Keratinocyte (primary cell): ENCODE results near the gene VRK3. TPM values are rescaled to one million over a fixed set of nuclear protein-coding genes. Genes with fewer than 3 reads are reported as not detected.

Experiments used
- DNase-seq: peaks from one replicate; pipeline ENCODE4 v3.0.0-alpha.2; 2011; ENCODE audit warnings: low read depth, missing footprints, low spot score
- FAIRE-seq: peaks from 2 replicates; lab custom pipeline; 2011; peaks lifted over from hg19 to GRCh38; lab: Jason Lieb, UNC
- H2AFZ ChIP-seq: 2 replicates; pipeline ENCODE4 v1.6.0; 2012; ENCODE audit warnings: low read length, control low read depth, inconsistent platforms; ENCODE audit not compliant: control insufficient read depth
- H3K27ac ChIP-seq: 2 replicates; pipeline ENCODE4 v1.5.1; 2011; ENCODE audit warnings: low read length; ENCODE audit not compliant: control insufficient read depth, insufficient read depth
- H3K27me3 ChIP-seq: 3 replicates; pipeline ENCODE4 v1.6.0; 2011; ENCODE audit warnings: low read length; ENCODE audit not compliant: control insufficient read depth, insufficient read depth; ENCODE audit errors: extremely low read depth
- H3K36me3 ChIP-seq, 2 experiments: 2 replicates in 1 of 2; 3 replicates in 1 of 2; pipeline ENCODE4 v1.5.1; 2011; ENCODE audit warnings: low read length in 2 of 2, mild to moderate bottlenecking in 1 of 2; ENCODE audit not compliant: control insufficient read depth in 2 of 2, insufficient read depth in 2 of 2; ENCODE audit errors: extremely low read depth in 1 of 2
- H3K4me1 ChIP-seq: 3 replicates; pipeline ENCODE4 v1.5.1; 2011; ENCODE audit warnings: low read length; ENCODE audit not compliant: control insufficient read depth, insufficient read depth; ENCODE audit errors: extremely low read depth
- H3K4me2 ChIP-seq: 3 replicates; pipeline ENCODE4 v1.6.0; 2011; ENCODE audit warnings: low read depth, low read length; ENCODE audit not compliant: control insufficient read depth, insufficient read depth; ENCODE audit errors: extremely low read depth
- H3K4me3 ChIP-seq, 3 experiments: fragments of 200-600 bp in 1 of 3; sonication (generic) in 1 of 3; 2 replicates in 2 of 3; 3 replicates in 1 of 3; pipeline ENCODE4 v1.5.1; 2011 to 2016; ENCODE audit warnings: low read length in 3 of 3, mild to moderate bottlenecking in 3 of 3, control low read depth in 2 of 3, inconsistent platforms in 1 of 3, low read depth in 1 of 3, mixed read lengths in 1 of 3, mixed run types in 1 of 3, moderate library complexity in 1 of 3; ENCODE audit not compliant: control insufficient read depth in 2 of 3, insufficient read depth in 2 of 3; ENCODE audit errors: extremely low read depth in 1 of 3
- H3K79me2 ChIP-seq: 2 replicates; pipeline ENCODE4 v1.6.0; 2012; ENCODE audit warnings: low read length; ENCODE audit not compliant: control insufficient read depth, insufficient read depth
- H3K9ac ChIP-seq: 3 replicates; pipeline ENCODE4 v1.6.0; 2011; ENCODE audit warnings: low read length; ENCODE audit not compliant: control insufficient read depth, insufficient read depth; ENCODE audit errors: extremely low read depth
- H3K9me1 ChIP-seq: 3 replicates; pipeline ENCODE4 v1.6.0; 2011; ENCODE audit warnings: low read length; ENCODE audit not compliant: control insufficient read depth, insufficient read depth; ENCODE audit errors: extremely low read depth
- H3K9me3 ChIP-seq: 2 replicates; pipeline ENCODE4 v1.5.1; 2012; ENCODE audit warnings: low read depth, low read length; ENCODE audit not compliant: control insufficient read depth
- H4K20me1 ChIP-seq: 3 replicates; pipeline ENCODE4 v1.6.0; 2011; ENCODE audit warnings: low read length; ENCODE audit not compliant: control insufficient read depth, insufficient read depth; ENCODE audit errors: extremely low read depth
- CTCF ChIP-seq, 3 experiments: IDR thresholded peaks in 1 of 3; conservative IDR thresholded peaks in 1 of 3; optimal IDR thresholded peaks in 1 of 3; 2 replicates in 2 of 3; 3 replicates in 1 of 3; pipeline versions ENCODE3 to v1.5.1; 2011; ENCODE audit warnings: low read length in 3 of 3, mild to moderate bottlenecking in 3 of 3, moderate library complexity in 2 of 3, control low read depth in 1 of 3, inconsistent platforms in 1 of 3; ENCODE audit not compliant: insufficient read depth in 2 of 3; ENCODE audit errors: extremely low read depth in 1 of 3
- EZH2 ChIP-seq: IDR thresholded peaks from one replicate; pipeline ENCODE4 v1.6.1; 2012; ENCODE audit warnings: inconsistent platforms, mild to moderate bottlenecking, low read length, moderate library complexity
- dilution Hi-C: fragments of 300-500 bp; cut with MboI; formaldehyde crosslinking; loops from one replicate; pipeline ENCODE4 v1.7.0; 2020; ENCODE audit warnings: low sequenced_read_pairs; ENCODE audit not compliant: extremely low pct_ligation_motif_present
- polyA plus RNA-seq, 5 experiments: library from polyadenylated mRNA; depleted of rRNA in 3 of 5; stranded (reverse) in 3 of 5; stranded (forward) in 1 of 5; unstranded in 1 of 5; fragments of >200 nt; gene quantifications; 1 replicate in 1 of 5; 2 replicates in 3 of 5; 3 replicates in 1 of 5; pipeline versions ENCODE4 v1.2.1 to v1.2.3, GENCODE V29; 2011 to 2012; ENCODE audit warnings: missing spikeins in 2 of 5, low read depth in 1 of 5, low replicate concordance in 1 of 5

VRK3 gene
- polyA plus RNA-seq, 1 donor (not counting 4 experiments of a cell fraction or from before 2014, with no cell fraction given): 15.6 TPM

GRCh38 chr19:50008532-50008931, 16.6 kb downstream of the VRK3 start:
- dilution Hi-C loops: no loop called here
- no peaks in the 10 kb centered on the region for H3K9me3 ChIP-seq
- H3K4me2 ChIP-seq: no peak overlapping the region
- H4K20me1 ChIP-seq: peaks cover 8% of the 10 kb centered on the region
- no peak for FAIRE-seq
- H3K4me3 ChIP-seq: no peak overlapping the region
- TF ChIP-seq CTCF (optimal IDR thresholded peaks at IDR 0.05 in 1 of 3, IDR thresholded peaks at IDR 0.05 in 1 of 3, conservative IDR thresholded peaks at IDR 0.05 in 1 of 3; ENCODE audit: extremely low read depth in 1 of 3, insufficient read depth in 2 of 3, low read length in 3 of 3): peak in 2 of 3 experiments; percentile 21 to 54
- no peak for TF ChIP-seq EZH2
- peaks cover 2 to 32% of the 10 kb centered on the region in 2 experiments for H3K36me3 ChIP-seq
- no peaks in the 10 kb centered on the region for H3K27me3 ChIP-seq
- peaks cover 2% of the 10 kb centered on the region for H3K9me1 ChIP-seq
- H3K79me2 ChIP-seq: no peaks in the 10 kb centered on the region
- H2AFZ ChIP-seq: no peak overlapping the region
- no peak overlapping the region for H3K27ac ChIP-seq
- peaks cover 12% of the 10 kb centered on the region for H3K4me1 ChIP-seq
- no peak for DNase-seq
- H3K9ac ChIP-seq: no peak overlapping the region

- Histone ChIP-seq H3K9me3 (no peaks in the 10 kb centered on the region), H3K27me3 (no peaks in the 10 kb centered on the region), H3K79me2 (no peaks in the 10 kb centered on the region), H2AFZ (no peak overlapping the region), H3K4me3 (no peak overlapping the region), H3K4me2 (no peak overlapping the region), H3K9ac (no peak overlapping the region), H3K27ac (no peak overlapping the region), H3K9me1 (peaks cover 2% of the 10 kb centered on the region), H3K36me3 (peaks cover 6 to 31% of the 10 kb centered on the region in 2 experiments), H4K20me1 (peaks cover 14% of the 10 kb centered on the region), H3K4me1 (peaks cover 12% of the 10 kb centered on the region)
- FAIRE-seq (no peak), DNase-seq (no peak)
- dilution Hi-C loops: no loop called here
- TF ChIP-seq CTCF (optimal IDR thresholded peaks at IDR 0.05 in 1 of 3, IDR thresholded peaks at IDR 0.05 in 1 of 3, conservative IDR thresholded peaks at IDR 0.05 in 1 of 3; ENCODE audit: extremely low read depth in 1 of 3, insufficient read depth in 2 of 3, low read length in 3 of 3) (no peak), EZH2 (no peak)
These were observed 17.2 kb downstream of the VRK3 start for GRCh38 chr19:50007947-50008346.
